ENCODE measurements around the gene CFAP298. TPM values are rescaled to one million over a fixed set of nuclear protein-coding genes. Genes with fewer than 3 reads are reported as not detected.
"Not testable (repeated sequence)": the region's sequence is repeated elsewhere in the genome, so short reads cannot be mapped to it uniquely, and the experiment has no call there.

Gene CFAP298
- total RNA-seq, 1 donor, result 20.3 TPM

DNA sequence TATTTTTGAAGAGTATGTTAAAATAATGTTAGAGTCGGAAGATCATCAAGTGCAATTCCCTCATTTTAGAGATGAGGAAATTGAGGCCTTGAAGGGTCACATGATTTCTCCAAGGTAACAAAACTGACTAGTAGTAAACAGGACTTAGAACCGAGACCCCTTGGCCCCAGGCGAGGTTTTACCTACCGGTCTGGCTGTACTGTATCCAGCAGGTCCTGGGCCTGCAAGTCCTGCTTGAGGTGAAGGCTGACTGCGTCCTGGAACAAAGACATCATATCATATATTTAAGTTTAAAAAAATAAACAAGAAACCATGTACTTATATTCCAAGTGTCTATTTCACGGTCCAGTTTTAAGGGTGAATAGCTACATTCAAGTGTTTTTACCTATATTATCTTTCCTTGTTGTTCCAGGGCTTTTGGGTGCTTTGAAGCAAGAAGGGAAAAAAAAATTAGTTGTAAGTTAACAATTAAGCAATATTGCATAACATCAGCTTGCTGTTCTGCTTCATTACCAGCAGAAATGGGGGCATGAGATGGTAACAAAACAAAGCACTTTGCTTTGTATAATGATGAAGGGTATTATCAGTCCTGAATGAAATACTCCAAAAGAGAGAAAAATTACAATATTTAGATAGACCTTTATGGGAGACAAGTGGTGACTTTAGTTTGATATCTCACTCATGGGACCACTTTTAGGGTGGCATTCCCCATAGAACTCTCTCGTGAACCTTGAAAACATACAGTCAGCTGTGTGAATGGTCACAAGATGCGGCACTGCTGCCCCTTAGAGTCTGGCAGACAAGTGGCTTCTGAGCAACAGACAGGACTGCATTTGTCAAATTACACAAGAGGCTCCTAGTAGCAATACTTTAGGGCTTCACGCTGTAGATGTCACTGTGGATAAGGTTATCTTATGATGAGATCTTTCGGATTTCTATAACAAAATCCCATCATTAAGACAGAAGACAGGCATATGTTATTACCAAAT lies 29.8 kb upstream of the CFAP298 start:
- TF ChIP-seq, protein P1, sequence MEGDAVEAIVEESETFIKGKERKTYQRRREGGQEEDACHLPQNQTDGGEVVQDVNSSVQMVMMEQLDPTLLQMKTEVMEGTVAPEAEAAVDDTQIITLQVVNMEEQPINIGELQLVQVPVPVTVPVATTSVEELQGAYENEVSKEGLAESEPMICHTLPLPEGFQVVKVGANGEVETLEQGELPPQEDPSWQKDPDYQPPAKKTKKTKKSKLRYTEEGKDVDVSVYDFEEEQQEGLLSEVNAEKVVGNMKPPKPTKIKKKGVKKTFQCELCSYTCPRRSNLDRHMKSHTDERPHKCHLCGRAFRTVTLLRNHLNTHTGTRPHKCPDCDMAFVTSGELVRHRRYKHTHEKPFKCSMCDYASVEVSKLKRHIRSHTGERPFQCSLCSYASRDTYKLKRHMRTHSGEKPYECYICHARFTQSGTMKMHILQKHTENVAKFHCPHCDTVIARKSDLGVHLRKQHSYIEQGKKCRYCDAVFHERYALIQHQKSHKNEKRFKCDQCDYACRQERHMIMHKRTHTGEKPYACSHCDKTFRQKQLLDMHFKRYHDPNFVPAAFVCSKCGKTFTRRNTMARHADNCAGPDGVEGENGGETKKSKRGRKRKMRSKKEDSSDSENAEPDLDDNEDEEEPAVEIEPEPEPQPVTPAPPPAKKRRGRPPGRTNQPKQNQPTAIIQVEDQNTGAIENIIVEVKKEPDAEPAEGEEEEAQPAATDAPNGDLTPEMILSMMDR (IDR thresholded peaks at IDR 0.05; ENCODE audit: insufficient read depth, low read depth, low read length), result no peak
- no peak for DNase-seq (ENCODE audit: low read depth)

DNA sequence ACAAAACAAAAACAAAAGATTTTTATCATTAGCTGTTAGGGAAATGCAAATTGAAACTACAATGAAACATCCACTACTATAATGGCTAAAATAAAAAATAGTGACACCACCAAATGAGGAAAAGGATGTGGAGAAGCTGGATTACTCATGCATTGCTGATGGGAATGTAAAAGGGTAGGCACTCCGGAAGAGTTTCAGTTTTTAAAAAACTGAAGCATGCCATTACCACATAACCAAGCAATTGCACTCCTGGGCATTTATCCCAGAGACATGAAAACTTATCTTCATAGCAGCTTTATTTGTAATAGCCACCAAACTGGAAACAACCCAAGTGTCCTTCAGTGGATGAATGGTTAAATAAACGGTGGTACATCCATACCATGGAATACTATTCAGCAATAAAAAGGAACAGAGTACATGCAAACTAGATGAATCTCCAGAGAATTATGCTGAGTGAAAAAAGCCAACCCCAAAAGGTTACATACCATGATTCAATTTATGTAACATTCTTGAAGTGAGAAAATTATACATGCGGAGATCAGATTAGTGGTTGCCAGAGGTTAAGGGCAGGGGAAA lies 14.5 kb upstream of the CFAP298 start:
- DNase-seq (ENCODE audit: low read depth), result peak; percentile 48
- H3K4me3 ChIP-seq (ENCODE audit: low read depth, low read length), result no peak overlapping the region
- TF ChIP-seq, protein P1 (IDR thresholded peaks at IDR 0.05; ENCODE audit: insufficient read depth, low read depth, low read length), result no peak

More for the DNA sequence above, 29.8 kb upstream of the CFAP298 start:
- no peak overlapping the region for H3K4me3 ChIP-seq (ENCODE audit: low read depth, low read length)

DNA sequence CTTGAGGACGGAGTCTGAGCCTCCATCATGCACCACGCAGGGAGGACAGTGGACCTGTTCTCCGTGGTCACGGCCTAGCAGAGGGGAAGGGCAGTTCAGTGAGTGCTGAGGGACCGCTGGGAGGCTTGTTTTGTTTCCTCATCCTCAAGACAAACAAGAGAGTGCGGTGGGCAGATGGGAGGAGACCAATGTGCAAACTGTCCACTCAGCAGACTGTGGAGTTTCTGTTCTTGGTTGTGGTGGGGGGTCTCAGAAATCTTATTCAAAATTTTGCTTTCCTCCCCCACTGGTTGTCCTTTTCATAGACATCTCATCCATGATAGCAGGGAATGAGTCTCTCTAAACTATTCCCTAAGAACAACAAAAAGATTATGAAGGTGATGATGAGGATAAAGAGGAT lies 6.0 kb upstream of the CFAP298 start:
- H3K4me3 ChIP-seq (ENCODE audit: low read depth, low read length); DNase-seq (ENCODE audit: low read depth): not testable (repeated sequence)

DNA sequence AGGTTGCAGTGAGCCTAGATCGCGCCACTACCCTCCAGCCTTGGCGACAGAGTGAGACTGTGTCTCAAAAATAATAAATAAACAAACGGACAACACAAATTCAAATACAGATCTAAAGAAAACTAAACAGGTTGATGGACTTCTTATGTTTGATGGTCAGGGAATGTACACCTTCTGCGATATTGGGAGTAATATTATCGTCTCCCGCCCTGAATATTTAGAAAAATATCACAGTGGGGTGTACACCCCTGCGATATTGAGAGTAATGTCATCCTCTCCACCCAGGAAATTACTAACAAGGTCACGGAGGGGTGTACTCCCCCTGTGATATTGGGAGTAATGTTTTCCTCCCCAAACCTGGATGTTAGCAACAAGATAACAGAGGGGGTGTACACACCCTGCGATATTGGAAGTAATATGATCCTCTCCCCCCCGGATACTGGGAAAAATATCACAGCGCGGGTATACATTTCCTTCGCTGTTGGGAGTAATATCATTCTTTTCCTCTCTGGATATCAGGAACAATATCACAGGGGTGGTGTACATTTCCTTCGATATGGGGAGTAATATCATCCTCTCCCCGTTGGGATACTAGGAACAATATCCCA lies 1.4 kb upstream of the CFAP298 start:
- no peak for DNase-seq (ENCODE audit: low read depth)
- TF ChIP-seq, protein P1 (IDR thresholded peaks at IDR 0.05; ENCODE audit: insufficient read depth, low read depth, low read length), result no peak

DNA sequence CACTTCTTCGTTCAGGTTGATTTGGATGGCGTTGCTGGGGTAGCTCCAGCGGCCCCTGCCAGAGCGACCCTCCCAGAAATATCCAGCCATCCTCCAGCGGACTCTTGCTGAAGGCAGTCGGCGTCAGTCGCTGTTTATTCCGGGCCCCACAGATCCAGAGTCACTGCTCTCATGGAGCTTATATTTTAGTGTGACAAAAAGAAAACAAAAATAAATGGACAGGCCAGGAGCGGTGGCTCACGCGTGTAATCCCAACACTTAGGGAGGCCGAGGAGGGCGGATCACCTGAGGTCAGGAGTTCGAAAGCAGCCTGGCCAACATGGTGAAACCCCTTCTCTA lies 791 bp upstream of the CFAP298 start:
- DNase-seq (ENCODE audit: low read depth), result no peak
- peak overlapping the region; percentile 96 for H3K4me3 ChIP-seq (ENCODE audit: low read depth, low read length)
- TF ChIP-seq, protein P1 (IDR thresholded peaks at IDR 0.05; ENCODE audit: insufficient read depth, low read depth, low read length), result no peak

More for the DNA sequence above, 1.4 kb upstream of the CFAP298 start:
- H3K4me3 ChIP-seq (ENCODE audit: low read depth, low read length), result peak overlapping the region; percentile 96

DNA sequence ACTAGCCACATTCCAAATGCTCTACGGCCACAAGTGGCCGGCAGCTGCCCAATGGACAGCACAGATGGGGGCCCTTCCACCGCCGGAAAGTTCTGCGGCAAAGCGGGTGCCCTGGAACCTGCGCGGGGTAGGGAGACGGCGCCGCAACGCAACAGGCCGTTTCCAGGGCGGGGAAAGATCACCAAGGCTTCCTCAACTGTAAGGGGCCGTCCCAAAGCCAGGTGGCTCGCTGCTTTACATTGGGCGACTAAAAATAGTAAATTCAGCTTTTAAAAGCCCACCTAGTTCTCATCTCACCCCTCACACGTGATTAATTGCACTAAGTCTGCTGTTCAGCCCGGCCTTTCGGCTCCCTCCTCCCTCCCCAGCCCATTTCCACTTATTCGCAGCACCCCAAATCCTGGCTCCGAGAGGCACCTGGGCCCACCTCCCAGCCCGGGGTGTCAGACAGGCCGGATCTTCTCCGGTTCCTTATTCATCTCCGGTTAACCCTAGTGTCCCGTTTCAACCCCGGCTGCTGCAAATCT lies 643 bp downstream of the CFAP298 start:
- TF ChIP-seq, protein P1 (IDR thresholded peaks at IDR 0.05; ENCODE audit: insufficient read depth, low read depth, low read length), result no peak
- peak; percentile 38 for DNase-seq (ENCODE audit: low read depth)
- peak overlapping the region; percentile 96 for H3K4me3 ChIP-seq (ENCODE audit: low read depth, low read length)

DNA sequence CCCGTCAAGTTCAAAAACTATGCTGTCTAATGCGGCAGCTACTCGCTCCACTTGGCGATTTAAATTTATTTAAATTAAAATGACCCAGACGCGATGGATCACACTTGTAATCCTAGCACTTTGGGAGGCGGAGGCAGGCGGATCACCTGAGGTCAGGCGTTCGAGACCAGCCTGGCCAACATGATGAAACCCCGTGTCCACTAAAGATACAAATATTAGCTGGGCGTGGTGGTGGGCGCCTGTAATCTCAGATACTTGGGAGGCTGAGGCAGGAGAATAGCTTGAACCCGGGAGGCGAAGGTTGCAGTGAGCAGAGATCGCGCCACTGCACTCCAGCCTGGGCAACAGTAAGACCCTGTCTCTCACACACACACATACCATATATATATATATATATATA lies 1.2 kb downstream of the CFAP298 start:
- peak overlapping the region; percentile 96 for H3K4me3 ChIP-seq (ENCODE audit: low read depth, low read length)
- not testable (repeated sequence) for DNase-seq (ENCODE audit: low read depth)

All from fibroblast of villous mesenchyme (primary cell).